Mesendoderm (in vitro differentiated cells): Measurements from ENCODE around the gene RNASE11.
A peak's percentile ranks its signal among the peaks of the same experiment; 100 is the strongest.

Source experiments
- DNase-seq: peaks from one replicate; pipeline ENCODE4 v3.0.0; 2013
- H2AK5ac ChIP-seq: 2 replicates; pipeline ENCODE4 v1.6.1; 2013; ENCODE audit warnings: low read length, inconsistent platforms
- H2BK120ac ChIP-seq: 2 replicates; pipeline ENCODE4 v1.6.1; 2013; ENCODE audit warnings: low read depth, mild to moderate bottlenecking, low read length, moderate library complexity, mixed read lengths
- H2BK15ac ChIP-seq: replicated peaks from 2 replicates; pipeline ENCODE4 v1.6.1; 2013; ENCODE audit warnings: low read depth, mild to moderate bottlenecking, moderate library complexity
- H2BK5ac ChIP-seq: 2 replicates; pipeline ENCODE4 v1.6.1; 2013; ENCODE audit warnings: low read length, inconsistent platforms
- H3K18ac ChIP-seq: 2 replicates; pipeline ENCODE4 v1.6.1; 2013; ENCODE audit warnings: mild to moderate bottlenecking, low read length, mixed read lengths
- H3K23ac ChIP-seq: one replicate; pipeline ENCODE4 v1.6.1; 2013; ENCODE audit warnings: low read length
- H3K27ac ChIP-seq: 2 replicates; pipeline ENCODE4 v1.5.1; 2013; ENCODE audit warnings: low read depth, mild to moderate bottlenecking, inconsistent platforms, low read length, moderate library complexity
- H3K27me3 ChIP-seq: 2 replicates; pipeline ENCODE4 v1.6.1; 2013; ENCODE audit warnings: low read length, control low read depth, mild to moderate bottlenecking, inconsistent platforms; ENCODE audit not compliant: insufficient read depth, poor library complexity
- H3K36me3 ChIP-seq: 2 replicates; pipeline ENCODE4 v1.6.1; 2013; ENCODE audit warnings: low read length, inconsistent platforms; ENCODE audit not compliant: control insufficient read depth, insufficient read depth
- H3K4ac ChIP-seq: one replicate; pipeline ENCODE4 v1.6.1; 2013; ENCODE audit warnings: low read depth, mild to moderate bottlenecking, low read length, moderate library complexity
- H3K4me1 ChIP-seq: 2 replicates; pipeline ENCODE4 v1.6.1; 2013; ENCODE audit warnings: low read depth, low read length, inconsistent platforms; ENCODE audit not compliant: control insufficient read depth
- H3K4me2 ChIP-seq: 2 replicates; pipeline ENCODE4 v1.6.1; 2013; ENCODE audit warnings: low read length
- H3K4me3 ChIP-seq: 2 replicates; pipeline ENCODE4 v1.5.1; 2013; ENCODE audit warnings: mild to moderate bottlenecking, low read length
- H3K56ac ChIP-seq: one replicate; pipeline ENCODE4 v1.6.1; 2013; ENCODE audit warnings: low read length
- H3K79me1 ChIP-seq: 2 replicates; pipeline ENCODE4 v1.6.1; 2013; ENCODE audit warnings: low read length, inconsistent platforms
- H3K79me2 ChIP-seq: 2 replicates; pipeline ENCODE4 v1.6.1; 2013; ENCODE audit warnings: mild to moderate bottlenecking, low read length; ENCODE audit not compliant: control insufficient read depth, insufficient read depth
- H3K9ac ChIP-seq: 2 replicates; pipeline ENCODE4 v1.6.1; 2013; ENCODE audit warnings: low read length, inconsistent platforms
- H4K5ac ChIP-seq: one replicate; pipeline ENCODE4 v1.6.1; 2013; ENCODE audit warnings: low read length
- H4K8ac ChIP-seq: one replicate; pipeline ENCODE4 v1.6.1; 2013; ENCODE audit warnings: low read depth, mild to moderate bottlenecking, control low read depth, low read length, moderate library complexity
- WGBS: extraction: QIAGEN DNeasy Blood & Tissue Kit; methylation state at CpG from one replicate; pipeline ENCODE4 v1.1.7; 2013; ENCODE audit warnings: low lambda C conversion rate, missing lambda C conversion rate; ENCODE audit not compliant: insufficient coverage; ENCODE audit errors: extremely low coverage; 5-methylcytosine and 5-hydroxymethylcytosine counted together

RNASE11 gene

GRCh38 chr14:20559461-20559904 is 28.3 kb downstream of the RNASE11 start:
- Histone ChIP-seq H2BK15ac (no peak overlapping the region), H3K4me1 (peaks cover 2% of the 10 kb centered on the region), H2BK5ac (no peak overlapping the region), H3K18ac (peak overlapping the region; percentile 39), H3K27me3 (no peaks in the 10 kb centered on the region), H2AK5ac (no peak overlapping the region), H3K23ac (no peak overlapping the region), H2BK120ac (no peak overlapping the region), H3K4me2 (no peak overlapping the region), H3K4ac (no peak overlapping the region), H3K79me1 (no peaks in the 10 kb centered on the region), H3K27ac (no peak overlapping the region), H4K8ac (no peak overlapping the region), H4K5ac (no peak overlapping the region), H3K56ac (no peak overlapping the region), H3K9ac (peak overlapping the region; percentile 4), H3K36me3 (no peaks in the 10 kb centered on the region), H3K4me3 (no peak overlapping the region), H3K79me2 (no peaks in the 10 kb centered on the region)
- DNase-seq, result no peak
- no CpG with 5 or more reads among the region's 2 CpGs for WGBS

- Histone ChIP-seq H4K5ac (peak overlapping the region; percentile 21), H3K18ac (no peak overlapping the region), H2BK15ac (no peak overlapping the region), H3K4me2 (no peak overlapping the region), H3K79me1 (no peaks in the 10 kb centered on the region), H3K27me3 (no peaks in the 10 kb centered on the region), H4K8ac (no peak overlapping the region), H2BK120ac (peak overlapping the region; percentile 75), H3K4me3 (no peak overlapping the region), H2AK5ac (no peak overlapping the region), H3K9ac (no peak overlapping the region), H3K4me1 (peaks cover 2% of the 10 kb centered on the region), H3K23ac (no peak overlapping the region), H3K36me3 (no peaks in the 10 kb centered on the region), H3K4ac (no peak overlapping the region), H3K27ac (no peak overlapping the region), H2BK5ac (no peak overlapping the region), H3K79me2 (no peaks in the 10 kb centered on the region), H3K56ac (no peak overlapping the region)
- no CpG with 5 or more reads among the region's 2 CpGs for WGBS
- no peak for DNase-seq
Measured at GRCh38 chr14:20557212-20557542, 30.6 kb downstream of the RNASE11 start.

GRCh38 chr14:20556500-20557211 is 31.1 kb downstream of the RNASE11 start:
- H4K8ac ChIP-seq, result no peak overlapping the region
- no peaks in the 10 kb centered on the region for H3K27me3 ChIP-seq
- H2AK5ac ChIP-seq, result no peak overlapping the region
- H3K4ac ChIP-seq, result no peak overlapping the region
- H3K36me3 ChIP-seq, result no peaks in the 10 kb centered on the region
- no peak overlapping the region for H3K4me3 ChIP-seq
- H3K23ac ChIP-seq, result no peak overlapping the region
- H3K56ac ChIP-seq, result no peak overlapping the region
- WGBS, result no CpG with 5 or more reads among the region's 11 CpGs
- H3K9ac ChIP-seq, result no peak overlapping the region
- peak overlapping the region; percentile 23 for H3K18ac ChIP-seq
- H3K4me1 ChIP-seq, result peaks cover 2% of the 10 kb centered on the region
- no peak overlapping the region for H2BK15ac ChIP-seq
- H4K5ac ChIP-seq, result peak overlapping the region; percentile 21
- H3K4me2 ChIP-seq, result no peak overlapping the region
- H3K79me2 ChIP-seq, result no peaks in the 10 kb centered on the region
- peak overlapping the region; percentile 75 for H2BK120ac ChIP-seq
- H3K27ac ChIP-seq, result no peak overlapping the region
- no peak overlapping the region for H2BK5ac ChIP-seq
- no peak for DNase-seq
- no peaks in the 10 kb centered on the region for H3K79me1 ChIP-seq

GRCh38 chr14:20555845-20556244 is 32.0 kb downstream of the RNASE11 start:
- Histone ChIP-seq H3K4me1 (peaks cover 2% of the 10 kb centered on the region), H2AK5ac (no peak overlapping the region), H3K56ac (no peak overlapping the region), H3K18ac (no peak overlapping the region), H3K27ac (no peak overlapping the region), H3K79me1 (no peaks in the 10 kb centered on the region), H4K8ac (no peak overlapping the region), H2BK5ac (no peak overlapping the region), H3K27me3 (no peaks in the 10 kb centered on the region), H3K36me3 (no peaks in the 10 kb centered on the region), H3K4me2 (no peak overlapping the region), H4K5ac (no peak overlapping the region), H3K79me2 (no peaks in the 10 kb centered on the region), H2BK120ac (no peak overlapping the region), H3K4ac (no peak overlapping the region), H2BK15ac (no peak overlapping the region), H3K23ac (no peak overlapping the region), H3K9ac (no peak overlapping the region), H3K4me3 (no peak overlapping the region)
- DNase-seq, result no peak
- no CpG with 5 or more reads among the region's 3 CpGs for WGBS

DNA sequence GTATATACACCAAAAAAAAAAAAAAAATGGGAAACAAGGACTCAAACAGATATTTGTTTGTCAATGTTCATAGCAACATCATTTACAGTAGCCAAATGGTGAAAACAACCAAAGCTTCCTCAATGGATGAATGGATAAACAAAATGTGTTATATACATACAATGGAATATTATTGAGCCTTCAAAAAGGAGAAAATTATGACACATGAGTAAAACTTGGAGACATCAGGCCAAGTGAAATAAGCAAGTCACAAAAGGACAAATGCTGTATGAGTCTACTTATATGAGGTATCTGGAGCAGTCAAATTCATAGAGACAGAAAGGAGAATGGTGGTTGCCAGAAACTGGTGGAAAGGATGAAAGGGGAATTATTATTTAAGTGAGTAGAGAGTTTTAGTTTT is 34.8 kb downstream of the RNASE11 start:
- H3K4me1 ChIP-seq, result no peaks in the 10 kb centered on the region
- no peak overlapping the region for H2BK5ac ChIP-seq
- DNase-seq, result no peak
- no peak overlapping the region for H3K23ac ChIP-seq
- no peaks in the 10 kb centered on the region for H3K79me2 ChIP-seq
- H3K4ac ChIP-seq, result no peak overlapping the region
- H3K18ac ChIP-seq, result no peak overlapping the region
- H2AK5ac ChIP-seq, result no peak overlapping the region
- H3K27me3 ChIP-seq, result no peaks in the 10 kb centered on the region
- no peak overlapping the region for H3K27ac ChIP-seq
- H4K8ac ChIP-seq, result no peak overlapping the region
- no peak overlapping the region for H3K9ac ChIP-seq
- H3K36me3 ChIP-seq, result no peaks in the 10 kb centered on the region
- H2BK15ac ChIP-seq, result no peak overlapping the region
- H3K4me2 ChIP-seq, result no peak overlapping the region
- H3K79me1 ChIP-seq, result no peaks in the 10 kb centered on the region
- no peak overlapping the region for H2BK120ac ChIP-seq
- H3K56ac ChIP-seq, result no peak overlapping the region
- no peak overlapping the region for H4K5ac ChIP-seq
- no peak overlapping the region for H3K4me3 ChIP-seq

GRCh38 chr14:20551606-20552005 is 36.2 kb downstream of the RNASE11 start:
- no peak overlapping the region for H2BK15ac ChIP-seq
- H3K79me1 ChIP-seq, result no peaks in the 10 kb centered on the region
- H2AK5ac ChIP-seq, result no peak overlapping the region
- H3K9ac ChIP-seq, result no peak overlapping the region
- no peak overlapping the region for H2BK5ac ChIP-seq
- no peak overlapping the region for H2BK120ac ChIP-seq
- H3K18ac ChIP-seq, result no peak overlapping the region
- H4K8ac ChIP-seq, result no peak overlapping the region
- no peak overlapping the region for H3K27ac ChIP-seq
- no peak overlapping the region for H3K4me3 ChIP-seq
- DNase-seq, result no peak
- no peak overlapping the region for H3K4ac ChIP-seq
- no peaks in the 10 kb centered on the region for H3K79me2 ChIP-seq
- H3K23ac ChIP-seq, result no peak overlapping the region
- H3K56ac ChIP-seq, result no peak overlapping the region
- no peak overlapping the region for H3K4me2 ChIP-seq
- no peaks in the 10 kb centered on the region for H3K36me3 ChIP-seq
- no peaks in the 10 kb centered on the region for H3K4me1 ChIP-seq
- no CpG with 5 or more reads among the region's 3 CpGs for WGBS
- H3K27me3 ChIP-seq, result no peaks in the 10 kb centered on the region
- H4K5ac ChIP-seq, result no peak overlapping the region
